Measurements from ENCODE around the gene CPT2.
A peak's percentile ranks its signal among the peaks of the same experiment; 100 is the strongest.
"Not testable (repeated sequence)": the region's sequence is repeated elsewhere in the genome, so short reads cannot be mapped to it uniquely, and the experiment has no call there.

The CPT2 gene

DNA sequence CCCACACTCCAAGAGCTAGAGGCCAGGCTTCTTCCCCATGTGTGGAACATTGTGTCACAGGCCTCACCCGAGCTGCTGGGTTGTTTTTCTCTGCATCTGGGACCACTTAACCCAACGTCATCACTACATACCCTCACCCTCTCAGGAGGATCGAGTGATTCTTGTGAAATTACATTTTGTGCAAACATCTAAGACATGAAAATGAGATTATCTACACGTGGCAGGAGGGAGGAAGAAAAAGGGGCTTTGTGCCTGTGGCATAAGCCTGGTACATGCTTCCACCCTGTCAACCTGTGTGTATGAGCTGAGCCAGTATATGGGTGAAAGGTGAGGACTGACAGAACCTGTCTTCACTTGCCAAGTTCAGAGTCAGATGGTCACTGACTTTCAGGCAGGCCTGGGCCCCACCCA, 1.6 kb downstream of the CPT2 start:
- H3K4me3 ChIP-seq (ENCODE audit: control insufficient read depth, low read depth, low read length), result no peak overlapping the region
- TF ChIP-seq, protein P1, sequence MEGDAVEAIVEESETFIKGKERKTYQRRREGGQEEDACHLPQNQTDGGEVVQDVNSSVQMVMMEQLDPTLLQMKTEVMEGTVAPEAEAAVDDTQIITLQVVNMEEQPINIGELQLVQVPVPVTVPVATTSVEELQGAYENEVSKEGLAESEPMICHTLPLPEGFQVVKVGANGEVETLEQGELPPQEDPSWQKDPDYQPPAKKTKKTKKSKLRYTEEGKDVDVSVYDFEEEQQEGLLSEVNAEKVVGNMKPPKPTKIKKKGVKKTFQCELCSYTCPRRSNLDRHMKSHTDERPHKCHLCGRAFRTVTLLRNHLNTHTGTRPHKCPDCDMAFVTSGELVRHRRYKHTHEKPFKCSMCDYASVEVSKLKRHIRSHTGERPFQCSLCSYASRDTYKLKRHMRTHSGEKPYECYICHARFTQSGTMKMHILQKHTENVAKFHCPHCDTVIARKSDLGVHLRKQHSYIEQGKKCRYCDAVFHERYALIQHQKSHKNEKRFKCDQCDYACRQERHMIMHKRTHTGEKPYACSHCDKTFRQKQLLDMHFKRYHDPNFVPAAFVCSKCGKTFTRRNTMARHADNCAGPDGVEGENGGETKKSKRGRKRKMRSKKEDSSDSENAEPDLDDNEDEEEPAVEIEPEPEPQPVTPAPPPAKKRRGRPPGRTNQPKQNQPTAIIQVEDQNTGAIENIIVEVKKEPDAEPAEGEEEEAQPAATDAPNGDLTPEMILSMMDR (conservative IDR thresholded peaks at IDR 0.05; ENCODE audit: control insufficient read depth, insufficient read depth, low read depth, low read length), result no peak
- peak; percentile 93 for DNase-seq (ENCODE audit: low read depth)

DNA sequence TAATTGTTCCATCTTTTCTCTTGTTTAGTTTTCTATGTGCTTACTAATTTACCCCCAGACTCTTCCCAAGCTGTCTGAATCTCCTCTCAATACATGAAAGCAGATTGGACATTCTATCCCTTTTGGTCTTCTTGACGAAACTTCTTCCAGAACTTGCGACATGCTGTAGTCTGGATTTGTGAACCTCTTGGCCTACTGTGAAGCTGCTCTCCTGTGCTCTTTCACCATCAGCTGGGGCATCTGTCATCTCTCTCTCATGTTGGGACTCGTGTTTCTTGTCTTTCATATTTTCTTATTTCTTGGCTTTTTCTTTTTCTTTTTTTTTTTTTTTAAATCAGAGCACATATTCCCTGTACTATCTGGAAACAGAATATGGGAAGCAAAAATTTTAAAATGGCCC, 6.8 kb downstream of the CPT2 start:
- TF ChIP-seq, protein P1 (conservative IDR thresholded peaks at IDR 0.05; ENCODE audit: control insufficient read depth, insufficient read depth, low read depth, low read length), result no peak
- H3K4me3 ChIP-seq (ENCODE audit: control insufficient read depth, low read depth, low read length), result no peak overlapping the region
- DNase-seq (ENCODE audit: low read depth), result no peak

DNA sequence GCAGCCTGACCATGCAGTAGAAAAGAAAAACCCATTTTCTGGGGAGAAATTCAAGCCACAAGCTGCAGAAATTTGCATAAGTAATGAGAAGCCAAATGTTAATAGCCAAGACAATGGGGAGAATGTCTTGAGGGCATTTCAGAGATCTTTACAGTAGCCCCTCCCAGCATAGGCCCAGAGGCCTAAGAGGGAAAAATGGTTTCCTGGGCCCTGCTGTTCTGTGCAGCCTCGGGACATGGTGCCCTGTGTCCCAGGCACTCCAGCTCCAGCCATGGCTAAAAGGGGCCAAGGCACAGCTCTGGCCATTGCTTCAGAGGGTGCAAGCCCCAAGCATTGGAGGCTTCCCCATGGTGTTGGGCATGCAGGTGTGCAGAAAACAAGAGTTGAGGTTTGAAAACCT, 8.9 kb downstream of the CPT2 start:
- not testable (repeated sequence) for DNase-seq (ENCODE audit: low read depth)

DNA sequence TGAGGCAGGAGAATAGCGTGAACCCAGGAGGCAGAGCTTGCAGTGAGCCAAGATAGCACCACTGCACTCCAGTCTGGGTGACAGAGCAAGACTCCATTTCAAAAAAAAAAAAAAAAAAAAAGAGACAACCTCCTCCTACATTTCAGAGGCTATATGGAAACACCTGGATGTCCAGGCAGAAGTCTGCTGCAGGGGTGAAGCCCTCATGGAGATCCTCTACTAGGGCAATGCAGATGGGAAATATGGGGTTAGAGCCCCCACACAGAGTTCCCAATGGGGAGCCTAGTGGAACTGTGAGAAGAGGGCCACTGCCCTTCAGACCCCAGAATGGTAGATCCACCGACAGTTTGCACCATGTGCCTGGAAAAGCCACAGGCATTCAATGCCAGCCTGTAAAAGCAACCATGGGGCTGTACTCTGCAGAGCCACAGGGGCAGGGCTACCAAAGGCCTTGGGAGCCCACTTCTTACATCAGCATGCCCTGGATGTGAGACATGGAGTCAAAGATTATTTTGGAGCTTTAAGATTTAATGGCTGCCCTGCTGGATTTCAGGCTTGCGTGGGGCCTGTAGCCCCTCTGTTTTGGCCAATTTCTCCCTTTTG, 9.6 kb downstream of the CPT2 start:
- H3K4me3 ChIP-seq (ENCODE audit: control insufficient read depth, low read depth, low read length); DNase-seq (ENCODE audit: low read depth): not testable (repeated sequence)

More for the DNA sequence above, 8.9 kb downstream of the CPT2 start:
- H3K4me3 ChIP-seq (ENCODE audit: control insufficient read depth, low read depth, low read length), result not testable (repeated sequence)

DNA sequence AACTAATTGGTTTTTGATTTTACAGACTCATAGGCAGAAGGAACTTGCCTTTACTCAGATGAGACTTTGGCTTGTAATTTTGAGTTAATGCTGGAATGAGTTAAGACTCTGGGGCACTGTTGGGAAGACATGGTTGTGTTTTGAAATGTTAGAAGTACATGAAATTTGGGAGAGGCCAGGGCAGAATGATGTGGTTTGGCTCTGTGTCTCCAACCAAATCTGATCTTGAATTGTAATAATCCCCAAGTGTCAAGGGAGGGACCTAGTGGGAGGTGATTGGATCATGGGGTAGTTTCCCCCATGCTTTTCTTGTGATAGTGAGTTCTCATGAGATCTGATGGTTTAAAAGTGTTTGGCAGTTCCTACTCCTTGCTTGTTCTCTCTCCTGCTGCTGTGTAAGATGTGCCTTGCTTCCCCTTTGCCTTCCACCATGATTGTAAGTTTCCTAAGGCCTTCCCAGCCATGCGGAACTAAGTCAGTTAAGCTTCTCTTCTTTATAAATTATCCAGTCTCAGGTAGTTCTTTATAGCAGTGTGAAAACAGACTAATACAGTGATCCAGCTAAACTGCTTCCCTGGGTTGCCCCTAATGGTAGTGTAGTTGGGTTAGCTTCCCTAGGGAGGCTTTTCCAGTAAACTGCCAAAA, 10.2 kb downstream of the CPT2 start:
- DNase-seq (ENCODE audit: low read depth), result no peak
- H3K4me3 ChIP-seq (ENCODE audit: control insufficient read depth, low read depth, low read length), result no peak overlapping the region
- TF ChIP-seq, protein P1 (conservative IDR thresholded peaks at IDR 0.05; ENCODE audit: control insufficient read depth, insufficient read depth, low read depth, low read length), result no peak

DNA sequence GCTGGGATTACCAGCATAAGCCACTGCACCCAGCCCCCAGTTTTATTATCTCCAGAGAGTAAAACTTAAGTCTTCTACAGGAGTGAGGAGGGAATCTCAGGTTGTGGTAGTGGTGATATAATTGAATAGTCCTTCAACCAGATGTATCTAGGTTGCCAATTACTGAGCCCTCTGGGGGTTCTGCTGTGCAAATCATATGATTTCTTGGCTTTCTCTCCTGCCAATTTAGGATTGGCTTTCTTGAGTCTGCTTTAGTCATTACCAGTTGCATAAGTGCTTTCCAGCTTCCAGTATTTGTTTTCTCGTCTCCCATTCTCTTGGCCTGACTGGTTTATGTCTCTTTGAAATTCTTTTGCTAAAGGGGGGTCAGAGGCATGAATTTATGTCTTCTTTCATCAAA, 11.1 kb downstream of the CPT2 start:
- H3K4me3 ChIP-seq (ENCODE audit: control insufficient read depth, low read depth, low read length), result no peak overlapping the region
- peak; percentile 84 for DNase-seq (ENCODE audit: low read depth)
- TF ChIP-seq, protein P1 (conservative IDR thresholded peaks at IDR 0.05; ENCODE audit: control insufficient read depth, insufficient read depth, low read depth, low read length), result no peak

DNA sequence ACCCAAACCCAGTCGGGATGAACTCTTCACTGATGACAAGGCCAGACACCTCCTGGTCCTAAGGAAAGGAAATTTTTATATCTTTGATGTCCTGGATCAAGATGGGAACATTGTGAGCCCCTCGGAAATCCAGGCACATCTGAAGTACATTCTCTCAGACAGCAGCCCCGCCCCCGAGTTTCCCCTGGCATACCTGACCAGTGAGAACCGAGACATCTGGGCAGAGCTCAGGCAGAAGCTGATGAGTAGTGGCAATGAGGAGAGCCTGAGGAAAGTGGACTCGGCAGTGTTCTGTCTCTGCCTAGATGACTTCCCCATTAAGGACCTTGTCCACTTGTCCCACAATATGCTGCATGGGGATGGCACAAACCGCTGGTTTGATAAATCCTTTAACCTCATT, 13.7 kb downstream of the CPT2 start:
- DNase-seq (ENCODE audit: low read depth), result no peak
- H3K4me3 ChIP-seq (ENCODE audit: control insufficient read depth, low read depth, low read length), result no peak overlapping the region
- TF ChIP-seq, protein P1 (conservative IDR thresholded peaks at IDR 0.05; ENCODE audit: control insufficient read depth, insufficient read depth, low read depth, low read length), result no peak

DNA sequence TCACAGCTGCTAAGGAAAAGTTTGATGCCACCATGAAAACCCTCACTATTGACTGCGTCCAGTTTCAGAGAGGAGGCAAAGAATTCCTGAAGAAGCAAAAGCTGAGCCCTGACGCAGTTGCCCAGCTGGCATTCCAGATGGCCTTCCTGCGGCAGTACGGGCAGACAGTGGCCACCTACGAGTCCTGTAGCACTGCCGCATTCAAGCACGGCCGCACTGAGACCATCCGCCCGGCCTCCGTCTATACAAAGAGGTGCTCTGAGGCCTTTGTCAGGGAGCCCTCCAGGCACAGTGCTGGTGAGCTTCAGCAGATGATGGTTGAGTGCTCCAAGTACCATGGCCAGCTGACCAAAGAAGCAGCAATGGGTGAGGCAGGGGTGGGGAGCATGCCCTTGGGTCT, 14.3 kb downstream of the CPT2 start:
- H3K4me3 ChIP-seq (ENCODE audit: control insufficient read depth, low read depth, low read length), result no peak overlapping the region
- TF ChIP-seq, protein P1 (conservative IDR thresholded peaks at IDR 0.05; ENCODE audit: control insufficient read depth, insufficient read depth, low read depth, low read length), result no peak
- DNase-seq (ENCODE audit: low read depth), result no peak
